ENCODE results near the gene HSPH1.

- TF ChIP-seq POLR2A (IDR thresholded peaks at IDR 0.05; ENCODE audit: low read depth) (no peak), CTCF (IDR thresholded peaks at IDR 0.05) (no peak), POLR2AphosphoS5 (IDR thresholded peaks at IDR 0.05) (no peak), EP300 (IDR thresholded peaks at IDR 0.05) (no peak)
Measured at GRCh38 chr13:31105856-31106255, 55.8 kb downstream of the HSPH1 start.

All from esophagus muscularis mucosa (tissue), 4 donors.